Right atrium auricular region (tissue), 2 donors: ENCODE measurements around the gene KCND3. TPM values are rescaled to one million over a fixed set of nuclear protein-coding genes. Genes with fewer than 3 reads are reported as not detected.

ENCODE experiments used
- DNase-seq: peaks from one replicate; pipeline ENCODE4 v3.0.0-alpha.2; 2019; ENCODE audit warnings: low spot score
- H3K27ac ChIP-seq, 2 donors: fragments of 200-600 bp; sonication (generic); 1 replicate in 1 of 2; 2 replicates in 1 of 2; pipeline ENCODE4 v1.5.1; 2016 to 2019
- H3K27me3 ChIP-seq, 2 donors: fragments of 200-600 bp; sonication (generic); one replicate each; pipeline versions ENCODE4 v1.5.1 to v1.6.0; 2017 to 2019
- H3K36me3 ChIP-seq: fragments of 200-600 bp; sonication (generic); one replicate; pipeline ENCODE4 v1.5.1; 2016
- H3K4me1 ChIP-seq, 2 donors: fragments of 200-600 bp; sonication (generic); one replicate each; pipeline versions ENCODE4 v1.5.1 to v1.6.0; 2017 to 2019
- H3K4me3 ChIP-seq, 2 donors: fragments of 200-600 bp; sonication (generic); 1 replicate in 1 of 2; 2 replicates in 1 of 2; pipeline ENCODE4 v1.5.1; 2017 to 2019; ENCODE audit warnings: mild to moderate bottlenecking in 1 of 2, moderate library complexity in 1 of 2
- H3K9me3 ChIP-seq, 2 donors: fragments of 200-600 bp; sonication (generic); one replicate each; pipeline ENCODE4 v1.5.1; 2019
- total RNA-seq, 2 donors: library from RNA; depleted of rRNA; stranded (reverse); fragments of >200 nt; gene quantifications; one replicate each; pipeline ENCODE4 v1.1.0, GENCODE V29; 2016
- TF ChIP-seq, protein P1 (sequence below), 2 donors: fragments of 200-600 bp; sonication (generic); IDR thresholded peaks; one replicate each; pipeline ENCODE4 v1.5.1; 2019; ENCODE audit warnings: antibody characterized with exemption in 2 of 2

KCND3 gene
- total RNA-seq, 2 donors from 2014 or later, result 19.6 to 24.9 TPM

DNA sequence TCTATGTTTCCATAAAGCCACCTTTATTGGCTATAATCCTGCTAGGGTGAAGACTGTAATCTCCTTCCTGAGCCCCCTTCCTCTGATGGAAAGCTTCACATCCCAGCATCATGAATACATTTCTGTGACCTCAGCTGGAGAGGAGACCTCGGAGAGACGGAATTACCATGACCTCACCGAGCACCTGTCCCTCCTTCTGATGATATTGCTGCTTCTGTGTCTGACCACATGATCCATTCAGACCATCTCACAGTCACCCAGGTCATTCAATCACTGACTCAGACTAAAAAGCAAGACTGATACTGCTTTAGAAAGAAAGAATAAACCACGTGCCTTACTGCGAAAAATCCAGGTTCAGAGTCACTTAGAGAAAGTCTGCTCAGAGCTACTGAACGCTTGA lies 8.8 kb downstream of the KCND3 start:
- TF ChIP-seq, protein P1, sequence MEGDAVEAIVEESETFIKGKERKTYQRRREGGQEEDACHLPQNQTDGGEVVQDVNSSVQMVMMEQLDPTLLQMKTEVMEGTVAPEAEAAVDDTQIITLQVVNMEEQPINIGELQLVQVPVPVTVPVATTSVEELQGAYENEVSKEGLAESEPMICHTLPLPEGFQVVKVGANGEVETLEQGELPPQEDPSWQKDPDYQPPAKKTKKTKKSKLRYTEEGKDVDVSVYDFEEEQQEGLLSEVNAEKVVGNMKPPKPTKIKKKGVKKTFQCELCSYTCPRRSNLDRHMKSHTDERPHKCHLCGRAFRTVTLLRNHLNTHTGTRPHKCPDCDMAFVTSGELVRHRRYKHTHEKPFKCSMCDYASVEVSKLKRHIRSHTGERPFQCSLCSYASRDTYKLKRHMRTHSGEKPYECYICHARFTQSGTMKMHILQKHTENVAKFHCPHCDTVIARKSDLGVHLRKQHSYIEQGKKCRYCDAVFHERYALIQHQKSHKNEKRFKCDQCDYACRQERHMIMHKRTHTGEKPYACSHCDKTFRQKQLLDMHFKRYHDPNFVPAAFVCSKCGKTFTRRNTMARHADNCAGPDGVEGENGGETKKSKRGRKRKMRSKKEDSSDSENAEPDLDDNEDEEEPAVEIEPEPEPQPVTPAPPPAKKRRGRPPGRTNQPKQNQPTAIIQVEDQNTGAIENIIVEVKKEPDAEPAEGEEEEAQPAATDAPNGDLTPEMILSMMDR (IDR thresholded peaks at IDR 0.05), result no peak
- DNase-seq, result no peak
- Histone ChIP-seq H3K27me3 (no peaks in the 10 kb centered on the region), H3K4me1 (no peaks in the 10 kb centered on the region), H3K9me3 (no peaks in the 10 kb centered on the region), H3K36me3 (peaks cover 23% of the 10 kb centered on the region), H3K27ac (no peak overlapping the region), H3K4me3 (no peak overlapping the region)

DNA sequence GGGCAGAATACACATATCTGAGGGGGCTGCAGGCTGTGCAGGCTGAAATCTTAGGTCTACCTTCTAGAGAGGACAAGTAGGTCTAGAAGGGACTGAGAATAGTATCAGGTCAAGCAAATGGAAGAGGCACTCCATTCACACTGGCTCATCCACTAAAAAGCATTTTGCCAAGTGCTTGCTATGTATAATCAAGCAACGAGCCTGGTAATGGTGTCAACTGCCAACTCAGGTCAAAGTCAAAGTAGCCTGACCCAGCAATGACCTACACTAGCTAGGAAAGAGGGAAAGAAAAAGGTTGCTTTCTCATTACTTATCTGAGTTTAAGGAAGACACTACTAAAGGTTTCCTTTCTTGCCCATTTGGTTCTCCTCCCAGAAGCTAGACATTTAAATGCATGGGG lies 10.8 kb downstream of the KCND3 start:
- Histone ChIP-seq H3K4me1 (peaks cover 0 to 1% of the 10 kb centered on the region in 2 donors), H3K36me3 (peaks cover 23% of the 10 kb centered on the region), H3K27ac (no peak overlapping the region), H3K27me3 (no peaks in the 10 kb centered on the region), H3K4me3 (no peak overlapping the region), H3K9me3 (no peaks in the 10 kb centered on the region)
- DNase-seq, result no peak
- TF ChIP-seq, protein P1 (IDR thresholded peaks at IDR 0.05), result no peak

DNA sequence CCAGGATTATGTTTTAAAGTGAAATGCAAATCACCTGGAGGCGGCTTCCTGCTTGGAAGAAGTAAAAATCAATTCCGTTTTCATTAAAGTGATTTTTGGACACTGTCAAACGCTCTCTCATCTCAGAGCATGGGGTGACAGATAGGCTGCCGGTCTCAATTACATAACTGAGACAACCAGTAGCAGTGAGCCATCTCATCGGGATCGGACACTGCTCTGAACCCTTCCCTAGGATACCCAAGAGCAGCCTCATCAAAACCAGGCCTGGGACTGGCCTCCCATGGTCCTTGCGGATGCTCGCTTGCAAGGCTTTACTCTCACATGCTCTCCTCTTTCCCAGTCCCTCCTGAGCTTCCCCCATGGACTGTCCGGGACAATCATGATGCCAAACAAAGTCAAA lies 12.1 kb downstream of the KCND3 start:
- Histone ChIP-seq H3K4me1 (peaks cover 0 to 14% of the 10 kb centered on the region in 2 donors), H3K27me3 (no peaks in the 10 kb centered on the region), H3K4me3 (no peak overlapping the region), H3K36me3 (peaks cover 23% of the 10 kb centered on the region), H3K27ac (no peak overlapping the region), H3K9me3 (no peaks in the 10 kb centered on the region)
- DNase-seq, result no peak
- TF ChIP-seq, protein P1 (IDR thresholded peaks at IDR 0.05), result no peak

DNA sequence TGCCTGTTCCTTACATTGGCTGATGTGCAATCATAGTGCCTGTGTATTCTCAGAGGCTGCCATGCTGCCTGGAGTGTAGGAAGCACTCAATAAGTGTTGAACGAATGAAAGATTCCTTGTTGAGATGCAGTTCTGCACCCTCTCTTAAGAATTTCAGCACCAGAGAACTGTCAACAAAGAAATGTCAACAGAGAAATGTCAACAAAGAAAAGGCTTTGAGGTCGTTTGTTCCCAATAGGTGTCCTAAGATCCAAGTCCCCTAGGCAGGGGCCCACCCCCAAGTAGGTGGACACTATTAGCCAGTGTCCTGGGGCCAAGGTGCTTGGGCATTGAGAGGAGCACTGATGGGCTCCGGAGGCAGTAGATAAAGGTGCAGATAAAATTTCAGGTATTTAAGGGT lies 12.6 kb downstream of the KCND3 start:
- no peak overlapping the region for H3K27ac ChIP-seq
- no peaks in the 10 kb centered on the region for H3K9me3 ChIP-seq
- no peak for DNase-seq
- TF ChIP-seq, protein P1 (IDR thresholded peaks at IDR 0.05), result no peak
- H3K4me1 ChIP-seq, result peaks cover 0 to 14% of the 10 kb centered on the region in 2 donors
- no peaks in the 10 kb centered on the region for H3K27me3 ChIP-seq
- H3K36me3 ChIP-seq, result peaks cover 19% of the 10 kb centered on the region
- no peak overlapping the region for H3K4me3 ChIP-seq

DNA sequence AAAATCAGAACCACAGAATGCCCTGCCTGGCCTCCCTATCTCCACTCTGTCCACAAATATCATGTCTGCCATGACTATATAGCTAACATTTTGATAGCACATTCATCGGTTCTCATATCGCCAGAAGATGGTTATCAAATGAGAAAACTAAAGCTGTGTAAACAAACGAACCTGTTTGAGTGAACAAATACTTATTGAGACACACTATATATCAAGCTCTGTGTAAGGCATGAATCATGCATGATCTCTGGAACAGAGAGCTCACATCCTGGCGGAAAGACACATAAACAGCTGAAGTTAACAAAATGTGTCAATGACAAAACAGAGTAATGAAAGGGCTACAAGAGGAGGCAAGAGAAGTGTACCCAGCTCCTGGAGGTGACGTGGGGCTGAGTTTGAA lies 13.1 kb downstream of the KCND3 start:
- Histone ChIP-seq H3K27ac (no peak overlapping the region), H3K36me3 (peaks cover 14% of the 10 kb centered on the region), H3K9me3 (no peaks in the 10 kb centered on the region), H3K4me1 (peaks cover 0 to 14% of the 10 kb centered on the region in 2 donors), H3K4me3 (no peak overlapping the region), H3K27me3 (no peaks in the 10 kb centered on the region)
- DNase-seq, result no peak
- TF ChIP-seq, protein P1 (IDR thresholded peaks at IDR 0.05), result no peak

DNA sequence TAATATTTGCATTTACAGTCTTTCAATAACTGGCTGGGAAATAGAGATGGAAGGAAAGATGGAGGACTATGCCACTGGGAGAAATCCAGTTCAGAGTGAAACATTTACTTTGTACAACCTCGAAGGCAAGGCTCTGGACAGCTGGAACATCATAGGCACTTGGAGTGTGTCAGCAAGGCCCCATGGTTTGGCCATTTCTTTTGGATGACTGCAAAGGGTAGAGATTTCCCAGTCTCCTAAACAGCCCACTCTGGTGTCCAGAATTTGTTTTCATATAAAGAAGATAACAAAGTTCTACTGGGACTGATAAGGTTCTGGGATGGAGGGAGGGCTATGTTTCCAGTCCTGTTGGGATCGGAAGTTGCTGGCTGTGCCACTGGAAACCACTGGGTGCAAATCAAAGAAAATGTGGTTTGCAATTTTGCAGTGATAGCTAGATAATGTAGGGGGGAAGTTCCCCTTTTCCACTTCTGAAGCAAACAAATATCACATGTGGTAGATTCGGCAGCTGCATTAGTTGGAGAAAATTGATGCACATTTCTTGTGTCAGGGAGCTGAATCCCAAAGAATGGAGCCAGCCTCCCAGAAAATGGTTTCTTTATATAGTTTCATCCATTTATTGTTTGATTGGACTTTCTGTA lies 16.2 kb downstream of the KCND3 start:
- Histone ChIP-seq H3K4me3 (no peak overlapping the region), H3K36me3 (peaks cover 10% of the 10 kb centered on the region), H3K4me1 (peaks cover 0 to 20% of the 10 kb centered on the region in 2 donors), H3K27ac (no peak overlapping the region), H3K9me3 (no peaks in the 10 kb centered on the region), H3K27me3 (no peaks in the 10 kb centered on the region)
- TF ChIP-seq, protein P1 (IDR thresholded peaks at IDR 0.05), result no peak
- no peak for DNase-seq
